Measurements from ENCODE around the gene KRTAP10-12.

Gene KRTAP10-12

DNA sequence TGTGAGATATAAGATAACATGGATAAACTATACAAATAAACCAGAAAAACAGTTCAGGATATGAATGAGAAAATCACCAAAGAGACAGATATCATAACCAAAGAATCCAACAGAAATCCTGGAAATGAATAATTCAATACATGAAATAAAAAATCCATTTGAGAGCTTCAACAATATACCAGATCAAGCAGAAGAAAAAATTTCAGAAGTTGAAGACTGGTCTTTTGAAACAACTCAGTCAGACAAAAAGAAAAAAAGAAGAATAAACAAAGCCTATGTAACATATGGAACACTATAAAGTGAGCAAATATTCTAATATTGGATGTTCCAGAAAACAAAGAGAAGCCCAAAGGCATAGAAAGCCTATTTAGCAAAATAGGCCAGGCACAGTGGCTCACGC lies 25.1 kb upstream of the KRTAP10-12 start:
- in situ Hi-C loops (cut with MboI; ENCODE audit: low sequenced_read_pairs, unreplicated experiment): no loop called here
- TF ChIP-seq, protein P1, sequence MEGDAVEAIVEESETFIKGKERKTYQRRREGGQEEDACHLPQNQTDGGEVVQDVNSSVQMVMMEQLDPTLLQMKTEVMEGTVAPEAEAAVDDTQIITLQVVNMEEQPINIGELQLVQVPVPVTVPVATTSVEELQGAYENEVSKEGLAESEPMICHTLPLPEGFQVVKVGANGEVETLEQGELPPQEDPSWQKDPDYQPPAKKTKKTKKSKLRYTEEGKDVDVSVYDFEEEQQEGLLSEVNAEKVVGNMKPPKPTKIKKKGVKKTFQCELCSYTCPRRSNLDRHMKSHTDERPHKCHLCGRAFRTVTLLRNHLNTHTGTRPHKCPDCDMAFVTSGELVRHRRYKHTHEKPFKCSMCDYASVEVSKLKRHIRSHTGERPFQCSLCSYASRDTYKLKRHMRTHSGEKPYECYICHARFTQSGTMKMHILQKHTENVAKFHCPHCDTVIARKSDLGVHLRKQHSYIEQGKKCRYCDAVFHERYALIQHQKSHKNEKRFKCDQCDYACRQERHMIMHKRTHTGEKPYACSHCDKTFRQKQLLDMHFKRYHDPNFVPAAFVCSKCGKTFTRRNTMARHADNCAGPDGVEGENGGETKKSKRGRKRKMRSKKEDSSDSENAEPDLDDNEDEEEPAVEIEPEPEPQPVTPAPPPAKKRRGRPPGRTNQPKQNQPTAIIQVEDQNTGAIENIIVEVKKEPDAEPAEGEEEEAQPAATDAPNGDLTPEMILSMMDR (IDR thresholded peaks at IDR 0.05; ENCODE audit: borderline replicate concordance, control extremely low read depth, extremely low read depth, insufficient read depth, missing control alignments): no peak
- no peak for DNase-seq (ENCODE audit: low spot score)

DNA sequence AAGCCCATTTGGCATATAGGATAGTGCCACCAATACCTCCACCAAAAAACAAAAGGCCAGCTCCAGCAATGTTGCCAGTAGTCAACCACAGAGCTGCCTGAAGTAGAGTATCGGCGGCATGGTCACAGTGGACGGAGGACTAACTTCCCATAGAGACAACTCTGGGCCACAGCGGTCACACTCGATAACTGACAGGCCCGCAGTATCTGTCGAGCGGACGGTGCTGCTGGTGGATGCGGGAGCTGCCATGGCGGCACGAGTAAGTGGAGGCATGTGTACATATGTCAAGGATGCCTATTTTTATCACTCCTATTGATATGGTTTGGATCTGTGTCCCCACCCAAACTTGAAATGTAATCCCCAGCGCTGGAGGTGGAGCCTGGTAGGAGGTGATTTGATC lies 19.1 kb upstream of the KRTAP10-12 start:
- in situ Hi-C loops (cut with MboI; ENCODE audit: low sequenced_read_pairs, unreplicated experiment): no loop called here
- DNase-seq (ENCODE audit: low spot score): no peak
- TF ChIP-seq, protein P1 (IDR thresholded peaks at IDR 0.05; ENCODE audit: borderline replicate concordance, control extremely low read depth, extremely low read depth, insufficient read depth, missing control alignments): no peak

DNA sequence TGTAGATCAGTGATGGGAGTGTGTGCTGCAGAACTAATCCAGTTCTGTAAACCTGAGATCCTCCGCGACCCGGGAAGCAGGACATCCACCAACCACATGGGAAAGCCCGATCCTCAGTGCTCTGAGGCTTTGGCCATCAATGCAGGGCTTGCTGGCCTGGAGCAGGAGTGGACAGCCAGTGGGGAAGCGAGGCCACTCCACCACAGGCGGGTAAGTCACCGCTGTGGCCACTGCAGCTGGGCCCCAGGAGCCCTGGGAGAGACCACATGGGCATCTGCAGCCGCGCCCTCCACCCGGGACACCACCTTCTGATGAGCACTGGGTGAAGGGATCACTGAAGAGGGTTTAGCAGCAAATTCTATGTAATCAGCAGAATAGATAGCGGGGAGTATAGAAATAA lies 15.8 kb upstream of the KRTAP10-12 start:
- TF ChIP-seq, protein P1 (IDR thresholded peaks at IDR 0.05; ENCODE audit: borderline replicate concordance, control extremely low read depth, extremely low read depth, insufficient read depth, missing control alignments): no peak
- in situ Hi-C loops (cut with MboI; ENCODE audit: low sequenced_read_pairs, unreplicated experiment): no loop called here

DNA sequence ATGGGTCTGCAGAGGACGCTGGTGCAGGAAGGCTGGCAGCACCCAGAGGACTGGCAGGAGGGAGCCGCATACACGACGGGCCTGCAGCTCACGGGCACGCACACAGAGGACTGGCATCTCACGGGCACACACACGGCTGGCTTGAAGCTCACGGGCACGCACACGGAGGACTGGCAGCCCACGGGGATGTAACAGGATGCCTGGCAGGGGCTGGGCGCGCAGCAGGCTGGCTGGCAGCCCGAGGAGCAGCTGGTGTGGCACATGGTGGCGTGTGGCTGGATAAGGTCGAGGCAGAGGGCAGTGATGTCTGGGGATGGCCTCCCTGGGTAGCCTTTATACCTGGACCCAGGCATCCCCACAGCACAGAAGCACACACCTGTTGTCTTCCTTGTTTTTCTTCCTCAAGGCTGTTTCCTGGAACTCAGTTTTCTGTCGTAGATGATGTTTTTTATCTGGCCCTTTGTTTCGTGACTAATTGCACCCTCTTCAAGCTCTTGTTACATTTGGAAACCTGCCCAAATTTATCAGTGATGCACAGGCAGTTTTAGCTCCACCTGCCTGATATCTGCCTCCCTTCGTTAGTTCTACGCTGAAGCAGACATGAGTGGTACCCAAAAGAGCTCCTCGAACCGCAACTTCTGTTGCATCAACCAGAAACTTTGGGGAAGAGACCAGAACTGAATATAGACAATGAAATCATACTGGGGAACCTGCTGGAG lies 15.0 kb upstream of the KRTAP10-12 start, which contains the start of gene KRTAP12-1:
TSS of gene KRTAP12-1 (minus strand) at position 303 of the 719 bp plus-strand sequence. CDS start at position 263, 40 bp downstream.
- TF ChIP-seq, protein P1 (IDR thresholded peaks at IDR 0.05; ENCODE audit: borderline replicate concordance, control extremely low read depth, extremely low read depth, insufficient read depth, missing control alignments): no peak
- DNase-seq (ENCODE audit: low spot score): no peak
- in situ Hi-C loops (cut with MboI; ENCODE audit: low sequenced_read_pairs, unreplicated experiment): no loop called here

More for the DNA sequence above, 15.8 kb upstream of the KRTAP10-12 start:
- no peak for DNase-seq (ENCODE audit: low spot score)

DNA sequence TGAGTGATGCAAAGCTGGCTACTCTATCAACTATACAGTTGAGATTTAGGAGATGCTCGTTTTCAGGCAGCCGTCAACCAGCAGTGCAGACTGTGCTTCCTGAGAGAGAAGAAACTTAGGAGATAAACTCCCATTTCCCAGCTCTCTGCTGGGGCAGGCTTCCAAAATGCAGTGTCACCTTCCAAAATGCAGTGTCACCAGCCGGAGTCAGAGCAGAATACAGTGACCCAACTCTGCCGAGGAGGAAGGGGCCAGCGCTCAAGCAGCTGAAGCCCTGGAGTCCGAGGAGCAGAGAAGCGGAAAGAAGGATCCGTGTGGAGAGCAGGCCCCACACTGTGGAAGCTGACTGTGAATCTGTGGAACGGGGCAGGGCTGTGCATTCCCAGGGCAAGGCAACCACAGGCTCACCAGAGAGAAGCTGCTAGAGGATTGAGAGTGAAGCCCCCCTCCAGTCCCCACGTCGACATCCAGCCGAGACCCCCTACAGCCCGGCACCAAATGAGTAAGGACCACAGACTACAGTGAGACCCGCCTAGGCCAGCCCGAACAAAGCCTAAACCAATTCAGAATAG lies 14.3 kb upstream of the KRTAP10-12 start:
- no peak for DNase-seq (ENCODE audit: low spot score)
- in situ Hi-C loops (cut with MboI; ENCODE audit: low sequenced_read_pairs, unreplicated experiment): no loop called here
- TF ChIP-seq, protein P1 (IDR thresholded peaks at IDR 0.05; ENCODE audit: borderline replicate concordance, control extremely low read depth, extremely low read depth, insufficient read depth, missing control alignments): no peak

DNA sequence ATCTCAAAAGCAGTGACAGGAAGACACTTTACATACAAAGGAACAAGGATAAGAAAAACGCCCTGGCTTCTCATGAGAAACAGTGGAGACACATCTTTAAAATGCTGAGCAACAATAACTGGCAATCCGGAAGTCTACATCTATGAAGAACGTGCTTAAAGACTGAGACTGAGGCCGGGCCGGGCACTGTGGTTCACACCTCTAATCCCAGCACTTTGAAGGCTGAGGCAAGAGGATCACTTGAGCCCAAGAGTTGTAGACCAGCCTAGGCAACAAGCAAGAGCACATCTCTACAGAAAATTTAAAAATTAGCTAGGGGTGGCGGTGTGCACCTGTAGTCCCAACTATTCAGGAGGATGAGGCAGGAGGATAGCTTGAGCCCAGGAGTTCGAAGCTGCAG lies 12.9 kb upstream of the KRTAP10-12 start:
- no peak for DNase-seq (ENCODE audit: low spot score)
- TF ChIP-seq, protein P1 (IDR thresholded peaks at IDR 0.05; ENCODE audit: borderline replicate concordance, control extremely low read depth, extremely low read depth, insufficient read depth, missing control alignments): no peak
- in situ Hi-C loops (cut with MboI; ENCODE audit: low sequenced_read_pairs, unreplicated experiment): no loop called here

Data from GM13976 (cell line).